ENCODE data around the gene OTP.

DNA sequence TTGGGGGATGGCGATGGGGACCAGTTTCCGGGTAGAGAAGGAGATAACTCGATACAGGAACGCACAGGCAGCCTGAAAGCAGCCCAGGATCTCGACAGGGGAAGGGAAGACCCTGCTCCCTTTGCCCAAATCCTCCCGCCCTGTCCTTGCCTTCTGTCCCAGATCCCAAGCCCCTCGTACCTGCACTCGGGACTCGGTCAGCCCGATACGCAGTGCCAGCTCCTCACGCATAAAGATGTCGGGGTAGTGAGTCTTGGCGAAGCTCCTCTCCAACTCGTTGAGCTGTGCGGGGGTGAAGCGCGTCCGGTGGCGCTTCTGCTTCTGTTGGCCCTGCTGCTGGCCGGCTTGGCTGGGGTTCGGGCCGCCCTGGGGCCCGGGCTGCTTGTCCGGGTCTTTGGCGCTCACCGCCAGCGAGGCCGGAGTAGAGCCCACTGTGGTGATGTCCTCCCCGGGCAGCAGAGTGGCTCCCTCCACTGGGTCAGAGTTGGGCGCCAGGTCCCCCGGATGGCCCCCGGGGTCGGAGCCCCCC lies 1.8 kb downstream of the OTP start:
- TF ChIP-seq, protein P1, sequence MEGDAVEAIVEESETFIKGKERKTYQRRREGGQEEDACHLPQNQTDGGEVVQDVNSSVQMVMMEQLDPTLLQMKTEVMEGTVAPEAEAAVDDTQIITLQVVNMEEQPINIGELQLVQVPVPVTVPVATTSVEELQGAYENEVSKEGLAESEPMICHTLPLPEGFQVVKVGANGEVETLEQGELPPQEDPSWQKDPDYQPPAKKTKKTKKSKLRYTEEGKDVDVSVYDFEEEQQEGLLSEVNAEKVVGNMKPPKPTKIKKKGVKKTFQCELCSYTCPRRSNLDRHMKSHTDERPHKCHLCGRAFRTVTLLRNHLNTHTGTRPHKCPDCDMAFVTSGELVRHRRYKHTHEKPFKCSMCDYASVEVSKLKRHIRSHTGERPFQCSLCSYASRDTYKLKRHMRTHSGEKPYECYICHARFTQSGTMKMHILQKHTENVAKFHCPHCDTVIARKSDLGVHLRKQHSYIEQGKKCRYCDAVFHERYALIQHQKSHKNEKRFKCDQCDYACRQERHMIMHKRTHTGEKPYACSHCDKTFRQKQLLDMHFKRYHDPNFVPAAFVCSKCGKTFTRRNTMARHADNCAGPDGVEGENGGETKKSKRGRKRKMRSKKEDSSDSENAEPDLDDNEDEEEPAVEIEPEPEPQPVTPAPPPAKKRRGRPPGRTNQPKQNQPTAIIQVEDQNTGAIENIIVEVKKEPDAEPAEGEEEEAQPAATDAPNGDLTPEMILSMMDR (IDR thresholded peaks at IDR 0.05; ENCODE audit: insufficient read depth, low read depth, low read length), result no peak
- TF ChIP-seq EZH2 (IDR thresholded peaks at IDR 0.05; ENCODE audit: insufficient read depth, low read length), result peak; percentile 83
